ENCODE results near the gene SPATA16.
"Not testable (repeated sequence)": the region's sequence is repeated elsewhere in the genome, so short reads cannot be mapped to it uniquely, and the experiment has no call there.

The SPATA16 gene

DNA sequence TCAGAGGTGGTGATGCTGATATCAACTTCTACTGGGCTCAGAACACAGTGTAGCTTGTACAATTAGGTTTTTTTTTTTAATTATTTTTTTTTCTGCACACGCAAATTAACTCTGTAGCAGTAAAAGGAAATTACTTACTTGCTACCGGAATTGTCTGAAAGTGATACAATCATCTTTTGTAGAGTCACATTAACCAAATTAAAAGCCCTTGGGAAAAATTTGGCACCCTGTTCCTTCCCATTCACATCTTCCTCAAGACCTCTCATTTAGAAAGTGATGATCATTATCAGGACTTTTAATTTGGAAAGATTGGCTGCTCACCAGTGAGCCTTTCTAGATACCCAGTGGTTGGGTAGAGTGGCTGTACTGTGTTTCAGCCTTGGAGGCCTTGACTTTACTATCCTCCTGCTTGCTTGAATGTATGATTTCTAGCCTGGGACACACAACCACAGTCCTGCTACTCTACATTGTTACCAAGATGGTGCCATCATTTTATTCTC lies 232.2 kb downstream of the SPATA16 start:
- H3K27ac ChIP-seq, result no peak overlapping the region
- TF ChIP-seq, protein P1, sequence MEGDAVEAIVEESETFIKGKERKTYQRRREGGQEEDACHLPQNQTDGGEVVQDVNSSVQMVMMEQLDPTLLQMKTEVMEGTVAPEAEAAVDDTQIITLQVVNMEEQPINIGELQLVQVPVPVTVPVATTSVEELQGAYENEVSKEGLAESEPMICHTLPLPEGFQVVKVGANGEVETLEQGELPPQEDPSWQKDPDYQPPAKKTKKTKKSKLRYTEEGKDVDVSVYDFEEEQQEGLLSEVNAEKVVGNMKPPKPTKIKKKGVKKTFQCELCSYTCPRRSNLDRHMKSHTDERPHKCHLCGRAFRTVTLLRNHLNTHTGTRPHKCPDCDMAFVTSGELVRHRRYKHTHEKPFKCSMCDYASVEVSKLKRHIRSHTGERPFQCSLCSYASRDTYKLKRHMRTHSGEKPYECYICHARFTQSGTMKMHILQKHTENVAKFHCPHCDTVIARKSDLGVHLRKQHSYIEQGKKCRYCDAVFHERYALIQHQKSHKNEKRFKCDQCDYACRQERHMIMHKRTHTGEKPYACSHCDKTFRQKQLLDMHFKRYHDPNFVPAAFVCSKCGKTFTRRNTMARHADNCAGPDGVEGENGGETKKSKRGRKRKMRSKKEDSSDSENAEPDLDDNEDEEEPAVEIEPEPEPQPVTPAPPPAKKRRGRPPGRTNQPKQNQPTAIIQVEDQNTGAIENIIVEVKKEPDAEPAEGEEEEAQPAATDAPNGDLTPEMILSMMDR (conservative IDR thresholded peaks at IDR 0.05), result no peak

DNA sequence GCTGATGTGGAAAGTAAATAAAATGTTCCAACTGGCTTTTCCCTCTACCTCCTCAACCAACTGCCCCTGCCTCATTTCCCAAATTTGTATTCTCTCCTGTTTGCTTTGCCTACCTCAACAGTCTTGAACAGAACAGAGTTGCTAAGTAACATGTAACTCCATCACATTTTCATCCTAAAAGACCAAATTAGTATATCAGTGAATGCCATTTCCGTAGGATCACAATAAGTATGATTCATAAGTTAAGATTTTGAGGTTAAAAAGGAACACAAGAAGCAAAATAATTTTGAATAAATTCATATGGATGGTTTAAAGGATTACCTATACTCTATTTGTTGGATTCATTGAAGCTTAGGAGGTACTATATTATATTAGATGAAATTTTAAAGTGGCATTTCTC lies 235.6 kb downstream of the SPATA16 start:
- H3K27ac ChIP-seq, result no peak overlapping the region
- TF ChIP-seq, protein P1 (conservative IDR thresholded peaks at IDR 0.05), result no peak

- no peak overlapping the region for H3K27ac ChIP-seq
- TF ChIP-seq, protein P1 (conservative IDR thresholded peaks at IDR 0.05), result no peak
Measured at GRCh38 chr3:172904711-172905373, 236.2 kb downstream of the SPATA16 start.

DNA sequence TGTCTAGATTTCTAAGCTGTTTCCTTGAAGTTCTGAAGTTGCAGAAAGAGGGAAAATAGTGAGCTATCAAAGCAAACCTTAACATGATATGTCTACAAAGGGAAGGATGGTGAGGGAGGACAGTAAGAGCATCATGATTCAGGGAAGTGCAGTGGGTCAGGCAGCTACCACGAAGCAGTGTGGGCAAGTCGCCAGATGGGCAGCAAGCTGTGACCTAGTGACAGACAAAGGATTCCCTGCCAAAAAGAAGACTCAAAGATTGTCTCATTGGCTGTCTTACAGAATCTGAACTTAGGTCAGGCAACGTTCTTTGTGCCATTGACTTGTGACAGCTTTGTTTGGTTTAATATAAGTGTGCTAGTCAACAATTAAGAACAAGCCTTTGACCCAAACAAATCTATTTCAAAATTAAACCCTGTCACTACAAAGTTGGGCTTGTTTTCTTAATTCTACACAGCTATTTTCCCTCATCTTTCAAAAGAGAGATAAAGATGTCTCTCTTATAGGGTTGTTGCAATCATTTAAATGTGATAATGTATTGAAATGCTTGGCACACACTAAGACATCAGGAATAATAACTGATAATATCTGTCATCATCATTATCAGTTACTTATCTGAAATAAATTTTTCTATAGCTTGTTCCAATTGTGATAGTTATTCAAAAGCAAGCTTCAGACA lies 237.3 kb downstream of the SPATA16 start:
- TF ChIP-seq, protein P1 (conservative IDR thresholded peaks at IDR 0.05), result no peak
- H3K27ac ChIP-seq, result no peak overlapping the region

DNA sequence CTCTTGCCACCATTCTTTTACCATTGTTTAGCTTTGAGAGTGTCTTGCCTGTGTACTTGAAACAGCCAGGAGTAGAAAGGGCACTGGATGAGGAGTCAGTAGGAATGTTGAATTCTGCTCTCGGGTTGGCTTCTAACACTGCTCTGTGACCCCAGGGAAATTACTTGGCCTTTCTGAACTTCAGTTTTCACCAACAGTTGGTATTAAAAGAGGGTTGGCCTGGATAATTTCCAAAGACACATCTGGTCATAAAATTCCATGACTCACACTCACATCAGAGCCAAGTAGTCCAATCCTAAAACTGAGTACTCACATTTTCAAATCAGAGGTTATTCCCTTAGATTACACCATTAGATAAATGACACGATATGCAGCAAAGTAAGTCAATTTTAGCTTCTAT lies 248.9 kb downstream of the SPATA16 start:
- H3K27ac ChIP-seq, result no peak overlapping the region
- TF ChIP-seq, protein P1 (conservative IDR thresholded peaks at IDR 0.05), result no peak

DNA sequence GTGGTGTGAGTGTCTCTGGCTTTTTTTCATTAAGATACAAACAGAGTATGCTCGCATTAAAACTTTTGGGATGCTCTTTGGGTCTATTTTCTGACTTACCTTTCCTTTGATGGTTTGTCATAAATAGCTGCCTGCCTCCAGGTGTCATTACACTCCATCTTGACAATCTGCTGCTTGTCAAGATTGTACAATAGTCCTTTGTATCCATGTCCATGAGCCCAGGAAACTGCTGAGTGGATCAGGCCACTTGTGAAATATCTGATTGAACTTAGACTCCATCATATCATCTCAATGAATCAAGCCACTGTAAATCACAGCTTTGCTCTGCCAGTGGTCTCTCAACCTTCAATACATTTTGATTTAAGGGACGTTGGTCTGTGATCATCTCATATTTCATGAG lies 255.3 kb downstream of the SPATA16 start:
- TF ChIP-seq, protein P1 (conservative IDR thresholded peaks at IDR 0.05), result no peak
- H3K27ac ChIP-seq, result no peak overlapping the region

GRCh38 chr3:172882563-172882962 lies 258.5 kb downstream of the SPATA16 start:
- H3K27ac ChIP-seq, result 0 out of 2 replicates have a peak overlapping the region, but pooled peaks have one; percentile 1
- TF ChIP-seq, protein P1 (conservative IDR thresholded peaks at IDR 0.05), result no peak

GRCh38 chr3:172879381-172879780 lies 261.7 kb downstream of the SPATA16 start:
- H3K27ac ChIP-seq, result not testable (repeated sequence)

Measured in VCaP (cell line).